OCI-LY1 (cell line): Measurements from ENCODE around the gene INTS3.

Experiments used
- CTCF ChIP-seq: fragments of 200-600 bp; sonication (generic), shearing (Covaris generic); IDR thresholded peaks from 2 replicates; pipeline ENCODE4 v1.5.1; 2017; ENCODE audit warnings: mild to moderate bottlenecking, antibody characterized with exemption, low read length, moderate library complexity, mixed read lengths
- EZH2 ChIP-seq: fragments of 200-600 bp; sonication (generic), shearing (Covaris generic); IDR thresholded peaks from 2 replicates; pipeline ENCODE4 v1.8.0; 2017; ENCODE audit warnings: borderline replicate concordance, mixed run types, mild to moderate bottlenecking, antibody characterized with exemption, low read length, moderate library complexity, mixed read lengths

GRCh38 chr1:153711026-153711425 lies 16.8 kb upstream of the INTS3 start:
- TF ChIP-seq CTCF, result no peak
- TF ChIP-seq EZH2, result no peak
